Thyroid gland (tissue), 4 donors: ENCODE results near the gene IQSEC1. TPM values are rescaled to one million over a fixed set of nuclear protein-coding genes. Genes with fewer than 3 reads are reported as not detected.

ENCODE experiments used
- DNase-seq, 2 donors: peaks; one replicate each; pipeline ENCODE4 v3.0.0-alpha.2; 2019
- H3K27ac ChIP-seq, 3 donors: fragments of 200-600 bp; sonication (generic); 1 replicate in 2 of 3; 2 replicates in 1 of 3; pipeline ENCODE4 v1.5.1; 2016 to 2019; ENCODE audit warnings: mild to moderate bottlenecking in 1 of 3, moderate library complexity in 1 of 3
- H3K27me3 ChIP-seq: fragments of 200-600 bp; sonication (generic); one replicate; pipeline ENCODE4 v1.5.1; 2019
- H3K36me3 ChIP-seq, 2 donors: fragments of 200-600 bp; sonication (generic); one replicate each; pipeline ENCODE4 v1.5.1; 2016 to 2019
- H3K4me1 ChIP-seq, 2 donors: fragments of 200-600 bp; sonication (generic); one replicate each; pipeline ENCODE4 v1.5.1; 2017 to 2019
- H3K4me3 ChIP-seq, 3 donors: fragments of 200-600 bp; sonication (generic); replicated peaks in 1 of 3; 1 replicate in 2 of 3; 2 replicates in 1 of 3; pipeline ENCODE4 v1.5.1; 2016; ENCODE audit warnings: mild to moderate bottlenecking in 1 of 3
- H3K9me3 ChIP-seq: fragments of 200-600 bp; sonication (generic); one replicate; pipeline ENCODE4 v1.5.1; 2017
- CTCF ChIP-seq, 6 experiments: fragments of 200-600 bp in 3 of 6; fragments of 450-650 bp in 3 of 6; sonication (generic) in 3 of 6; IDR thresholded peaks; one replicate each; pipeline ENCODE4 v1.5.1; 2016 to 2019; ENCODE audit warnings: antibody characterized with exemption in 6 of 6, mild to moderate bottlenecking in 2 of 6, inconsistent platforms in 1 of 6, moderate library complexity in 1 of 6
- POLR2A ChIP-seq, 2 donors: fragments of 450-650 bp; IDR thresholded peaks; one replicate each; pipeline ENCODE4 v1.6.1; 2017; ENCODE audit warnings: antibody characterized with exemption in 2 of 2, mild to moderate bottlenecking in 2 of 2, moderate library complexity in 1 of 2
- WGBS, 2 donors: methylation state at CpG; one replicate each; pipeline ENCODE4 v1.1.5; 2017; 5-methylcytosine and 5-hydroxymethylcytosine counted together
- intact Hi-C: fragments of 100-400 bp; cut with DNase I; formaldehyde crosslinking; loops from one replicate; pipeline ENCODE4 v1.15.1; 2023
- total RNA-seq, 4 donors: library from RNA; depleted of rRNA; stranded (reverse); fragments of >200 nt; gene quantifications; one replicate each; pipeline ENCODE4 v1.2.3, GENCODE V29; 2016

IQSEC1 gene
- total RNA-seq, 4 donors from 2014 or later, result 37.1 to 48.3 (median 38.9) TPM

GRCh38 chr3:13011573-13012220, 61.5 kb downstream of the IQSEC1 start:
- H3K27me3 ChIP-seq, result no peaks in the 10 kb centered on the region
- DNase-seq, result peak; percentile 17 to 34
- TF ChIP-seq POLR2A (IDR thresholded peaks at IDR 0.05), result no peak
- TF ChIP-seq CTCF (IDR thresholded peaks at IDR 0.05), result no peak
- peaks cover 14 to 25% of the 10 kb centered on the region in 2 donors for H3K4me1 ChIP-seq
- 71 to 75% methylated on average over 11 of the region's 11 CpGs for WGBS, 2 donors
- no peak overlapping the region for H3K4me3 ChIP-seq
- H3K27ac ChIP-seq, result peak overlapping the region in 2 of 3 donors; percentile 10 to 30
- intact Hi-C loops, result no loop called here
- H3K9me3 ChIP-seq, result no peaks in the 10 kb centered on the region
- no peaks in the 10 kb centered on the region for H3K36me3 ChIP-seq

DNA sequence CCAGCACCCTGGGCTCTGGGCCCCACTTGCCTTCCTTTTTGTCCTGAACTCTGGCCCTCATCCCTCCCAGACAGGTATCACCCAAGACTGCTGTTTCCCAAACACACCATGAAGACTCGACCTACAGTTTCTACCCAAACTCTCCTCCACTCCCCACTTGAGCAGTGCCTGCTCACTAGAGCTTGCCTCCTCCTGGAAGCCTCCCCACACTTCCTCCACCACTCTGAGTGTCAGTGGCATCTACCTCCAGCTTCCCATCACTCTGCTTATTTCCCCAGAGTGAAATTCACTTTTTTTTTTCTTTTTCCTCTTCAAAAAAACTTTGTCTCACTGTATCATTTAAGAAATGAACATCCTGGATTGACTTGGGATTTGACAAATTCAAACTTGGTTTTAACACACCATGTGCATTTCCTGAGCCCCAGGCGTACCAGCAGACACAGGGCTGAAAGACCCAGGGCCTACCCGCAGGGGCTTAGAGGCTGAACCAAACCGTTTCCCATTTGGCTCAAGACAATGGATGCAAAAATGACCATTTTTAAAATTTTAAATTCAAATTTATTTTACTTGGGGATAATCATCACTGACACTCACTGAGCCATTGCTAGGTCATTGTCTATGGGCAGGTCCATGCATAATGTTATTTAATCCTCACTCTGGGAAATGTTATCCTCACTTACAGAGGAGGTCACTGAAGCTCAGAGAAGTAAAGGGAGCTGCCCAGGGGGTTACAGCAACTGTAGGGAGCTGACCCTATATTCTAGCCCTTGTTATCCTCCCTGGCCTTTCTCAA, 62.3 kb downstream of the IQSEC1 start:
- intact Hi-C loops, result no loop called here
- peaks cover 6 to 18% of the 10 kb centered on the region in 2 donors for H3K4me1 ChIP-seq
- 82 to 91% methylated on average over 4 of the region's 4 CpGs for WGBS, 2 donors

DNA sequence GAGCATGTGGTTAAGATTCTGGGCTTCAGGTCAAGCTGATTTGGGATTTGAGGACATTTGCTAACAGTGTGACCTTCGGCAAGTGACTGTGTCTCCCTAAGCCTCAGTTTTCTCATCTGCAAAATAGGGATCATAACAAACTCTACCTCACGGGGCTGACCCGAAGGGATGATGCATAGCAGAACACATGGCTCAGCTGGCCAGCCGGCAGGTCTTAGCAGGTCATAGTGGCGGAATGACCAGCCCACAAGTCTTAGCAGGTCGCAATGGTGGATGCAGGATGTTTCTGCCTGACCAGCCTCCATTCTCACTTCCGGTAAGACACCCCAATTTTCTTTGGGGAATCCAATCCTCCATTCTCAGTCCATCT, 63.3 kb downstream of the IQSEC1 start:
- Histone ChIP-seq H3K4me1 (peaks cover 0 to 7% of the 10 kb centered on the region in 2 donors), H3K27me3 (no peaks in the 10 kb centered on the region), H3K27ac (no peak overlapping the region), H3K9me3 (no peaks in the 10 kb centered on the region), H3K36me3 (no peaks in the 10 kb centered on the region), H3K4me3 (no peak overlapping the region)
- DNase-seq, result no peak
- intact Hi-C loops, result no loop called here
- TF ChIP-seq POLR2A (IDR thresholded peaks at IDR 0.05) (no peak), CTCF (IDR thresholded peaks at IDR 0.05) (no peak)
- WGBS, 2 donors, result 91 to 92% methylated on average over 7 of the region's 7 CpGs

More for the DNA sequence above, 62.3 kb downstream of the IQSEC1 start:
- Histone ChIP-seq H3K27ac (no peak overlapping the region), H3K36me3 (no peaks in the 10 kb centered on the region), H3K4me3 (no peak overlapping the region), H3K27me3 (no peaks in the 10 kb centered on the region), H3K9me3 (no peaks in the 10 kb centered on the region)
- no peak for DNase-seq
- TF ChIP-seq POLR2A (IDR thresholded peaks at IDR 0.05) (no peak), CTCF (IDR thresholded peaks at IDR 0.05) (no peak)

DNA sequence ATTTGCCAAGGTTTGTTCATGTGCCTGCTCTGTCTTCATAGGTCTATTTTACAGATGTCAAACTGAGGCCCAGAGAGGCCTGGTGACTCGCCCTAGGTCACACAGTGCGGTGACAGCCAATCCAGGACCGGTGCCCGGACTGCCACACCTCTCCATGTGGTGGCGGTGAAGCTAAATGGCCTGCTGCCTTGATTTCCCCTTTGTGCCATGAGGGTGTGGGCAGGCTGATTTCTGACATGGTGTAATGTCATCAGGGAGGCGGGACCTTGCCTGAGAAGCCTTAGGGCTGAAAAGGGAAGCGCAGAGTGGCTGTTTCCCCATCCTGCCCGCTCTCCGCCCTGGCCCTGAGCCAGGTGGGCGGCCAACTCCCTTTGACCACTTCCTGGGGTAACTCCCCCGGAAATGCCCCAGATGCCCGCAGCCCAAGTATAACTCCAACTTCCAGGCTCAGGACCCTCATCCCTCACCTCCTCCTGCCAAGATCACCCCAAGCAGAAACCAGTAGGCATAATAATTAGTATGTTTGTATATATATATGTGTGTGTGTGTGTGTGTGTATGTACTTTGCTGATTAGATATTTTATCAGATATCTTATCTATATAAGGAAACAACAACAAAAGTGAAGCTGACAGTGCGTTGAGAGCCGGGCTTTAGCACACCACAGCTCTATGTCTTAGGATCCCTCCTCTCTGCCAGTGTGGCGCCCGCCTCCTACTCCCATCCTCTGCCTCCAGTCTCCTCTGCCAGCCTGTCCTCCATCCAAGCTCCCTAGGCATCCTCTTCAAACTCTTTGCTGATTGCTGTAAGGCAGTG, 63.9 kb downstream of the IQSEC1 start:
- DNase-seq, result peak; percentile 21 to 33
- 80 to 85% methylated on average over 11 of the region's 16 CpGs for WGBS, 2 donors
- intact Hi-C loops, result no loop called here
- no peak for TF ChIP-seq CTCF (IDR thresholded peaks at IDR 0.05)
- Histone ChIP-seq H3K27ac (no peak overlapping the region), H3K9me3 (no peaks in the 10 kb centered on the region), H3K36me3 (no peaks in the 10 kb centered on the region), H3K27me3 (no peaks in the 10 kb centered on the region), H3K4me3 (no peak overlapping the region), H3K4me1 (peaks cover 0 to 7% of the 10 kb centered on the region in 2 donors)
